PC-3 (cell line): ENCODE measurements around the gene HHIPL1. TPM values are rescaled to one million over a fixed set of nuclear protein-coding genes. Genes with fewer than 3 reads are reported as not detected.

Experiments
- ATAC-seq: fragments of 200-7000 bp; cut with Tn5 transposase; 2 replicates; pipeline ENCODE4 v1.9.1; 2020; ENCODE audit warnings: mild to moderate bottlenecking, moderate library complexity
- BruUV-seq: library from RNA; stranded (reverse); fragments of 400-500 nt; replicated peaks from 2 replicates; lab custom pipeline; 2021; lab: Mats Ljungman, UMichigan
- CTCF ChIA-PET: fragments of 300-600 bp; sonication (Branson Sonifier 250); formaldehyde crosslinking; loops from one replicate; lab custom pipeline; 2022; ENCODE audit warnings: antibody characterized with exemption; lab: Charles Lee
- POLR2A ChIA-PET: fragments of 300-600 bp; sonication (Branson Sonifier 250); formaldehyde crosslinking; loops from one replicate; lab custom pipeline; 2022; ENCODE audit warnings: antibody characterized with exemption; ENCODE audit not compliant: unreplicated experiment; lab: Charles Lee
- DNase-seq: peaks from one replicate; pipeline ENCODE4 v3.0.0-alpha.2; 2015
- H2AFZ ChIP-seq: fragments of 300-600 bp; sonication (generic); 2 replicates; pipeline ENCODE4 v1.6.0; 2016; ENCODE audit warnings: antibody characterized with exemption, low read length
- H3F3A ChIP-seq: fragments of 300-600 bp; sonication (generic); one replicate; pipeline ENCODE4 v1.6.0; 2017; ENCODE audit warnings: antibody characterized with exemption, low read length, control low read depth, mild to moderate bottlenecking; ENCODE audit not compliant: unreplicated experiment
- H3K27ac ChIP-seq: fragments of 300-600 bp; sonication (generic); 2 replicates; pipeline ENCODE4 v1.5.1; 2016; ENCODE audit warnings: mild to moderate bottlenecking, low read length
- H3K27me3 ChIP-seq: fragments of 300-600 bp; sonication (generic); 2 replicates; pipeline ENCODE4 v1.6.1; 2016; ENCODE audit warnings: low read length, mixed read lengths
- H3K36me3 ChIP-seq: fragments of 300-600 bp; sonication (generic); 2 replicates; pipeline ENCODE4 v1.6.1; 2016; ENCODE audit warnings: low read depth, mixed run types, low read length, mixed read lengths
- H3K4me1 ChIP-seq: fragments of 300-600 bp; sonication (generic); 2 replicates; pipeline ENCODE4 v1.5.1; 2016; ENCODE audit warnings: low read length; ENCODE audit not compliant: insufficient read depth
- H3K4me2 ChIP-seq: fragments of 300-600 bp; sonication (generic); 2 replicates; pipeline ENCODE4 v1.6.0; 2016; ENCODE audit warnings: low read length
- H3K4me3 ChIP-seq: fragments of 300-600 bp; sonication (generic); 2 replicates; pipeline ENCODE4 v1.5.1; 2016; ENCODE audit warnings: mild to moderate bottlenecking, low read length, mixed read lengths
- H3K79me2 ChIP-seq: fragments of 300-600 bp; sonication (generic); 2 replicates; pipeline ENCODE4 v1.6.1; 2017; ENCODE audit warnings: low read length, mixed read lengths
- H3K9ac ChIP-seq: fragments of 300-600 bp; sonication (generic); 2 replicates; pipeline ENCODE4 v1.6.0; 2016; ENCODE audit warnings: mild to moderate bottlenecking, low read length
- H3K9me2 ChIP-seq: fragments of 300-600 bp; sonication (generic); replicated peaks from 2 replicates; pipeline ENCODE4 v1.6.1; 2016; ENCODE audit warnings: mixed run types, low read length, mixed read lengths
- H3K9me3 ChIP-seq: fragments of 300-600 bp; sonication (generic); 2 replicates; pipeline ENCODE4 v1.6.1; 2016; ENCODE audit warnings: low read length, mixed read lengths
- H4K20me1 ChIP-seq: fragments of 300-600 bp; sonication (generic); 2 replicates; pipeline ENCODE4 v1.6.1; 2016; ENCODE audit warnings: low read length, mixed read lengths
- EZH2 ChIP-seq: fragments of 300-600 bp; sonication (generic); IDR thresholded peaks from one replicate; pipeline ENCODE4 v1.6.1; 2017; ENCODE audit warnings: antibody characterized with exemption, mild to moderate bottlenecking, low read length; ENCODE audit not compliant: unreplicated experiment
- EZH2phosphoT487 ChIP-seq: fragments of 300-600 bp; sonication (generic); IDR thresholded peaks from 2 replicates; pipeline ENCODE4 v1.6.1; 2018; ENCODE audit warnings: mild to moderate bottlenecking, antibody characterized with exemption, low read length, borderline replicate concordance
- intact Hi-C: fragments of 100-400 bp; cut with micrococcal nuclease; formaldehyde crosslinking; loops from 2 replicates; pipeline ENCODE4 v1.9.0; 2023
- total RNA-seq: library from RNA; depleted of rRNA; stranded (reverse); fragments of >200 nt; gene quantifications from 2 replicates; pipeline ENCODE4 v1.2.3, GENCODE V29; 2014
- TF ChIP-seq, protein P1 (sequence below): fragments of 300-600 bp; sonication (generic); conservative IDR thresholded peaks from 2 replicates; pipeline ENCODE4 v1.5.1; 2017; ENCODE audit warnings: antibody characterized with exemption, low read depth, mild to moderate bottlenecking, low read length

Gene HHIPL1
- total RNA-seq, 1 experiment from 2014 or later, result 0.84 TPM

DNA sequence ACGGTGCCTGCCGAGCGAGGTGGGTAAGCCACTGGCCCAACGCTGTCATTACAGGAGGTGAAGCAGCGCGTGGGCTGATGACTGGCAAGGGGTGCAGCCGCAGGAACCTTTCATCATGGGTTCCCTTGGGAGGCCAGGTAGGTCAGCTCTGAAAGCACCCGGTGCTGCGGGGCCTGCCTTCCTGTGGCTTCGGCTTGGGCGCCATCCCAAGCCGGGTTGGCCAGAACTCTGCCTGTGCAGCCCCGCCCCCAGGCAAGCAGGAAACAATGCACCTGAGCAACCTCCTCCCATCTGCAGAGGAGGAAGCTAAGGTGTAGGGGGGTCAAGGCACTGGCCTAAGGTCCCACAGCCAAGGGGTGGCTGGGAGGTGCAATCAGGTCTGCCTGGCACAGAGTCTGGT, 20.0 kb upstream of the HHIPL1 start:
- no peaks in the 10 kb centered on the region for H4K20me1 ChIP-seq

DNA sequence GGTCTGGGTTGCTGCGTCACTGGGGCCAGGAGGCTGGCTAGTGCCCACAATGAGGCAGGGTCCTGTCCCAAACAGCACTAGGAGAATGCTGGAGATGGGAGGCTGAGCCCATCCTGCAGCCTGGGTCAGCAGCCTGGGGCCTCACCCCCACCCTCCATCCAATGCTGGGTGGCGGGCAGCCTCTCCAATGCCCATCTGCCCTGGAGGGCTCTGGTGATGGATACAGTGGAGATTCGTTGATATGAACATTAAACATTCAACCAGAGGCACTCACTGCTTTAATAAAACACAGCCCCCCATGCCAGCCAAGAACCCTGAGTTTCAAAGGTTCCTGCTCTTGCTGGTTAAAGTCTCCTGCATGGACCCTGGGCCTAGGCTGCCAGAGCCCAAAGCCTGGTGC, 19.5 kb upstream of the HHIPL1 start:
- Histone ChIP-seq H3K9me2 (no peaks in the 10 kb centered on the region), H3K4me3 (no peak overlapping the region), H2AFZ (no peak overlapping the region), H3K27me3 (no peaks in the 10 kb centered on the region), H3F3A (no peaks in the 10 kb centered on the region), H3K27ac (no peak overlapping the region), H3K9me3 (no peaks in the 10 kb centered on the region), H3K4me2 (no peak overlapping the region), H3K79me2 (no peaks in the 10 kb centered on the region), H3K4me1 (peaks cover 20% of the 10 kb centered on the region; the same call in 1 of the 2 replicates), H4K20me1 (no peaks in the 10 kb centered on the region), H3K9ac (no peak overlapping the region), H3K36me3 (no peaks in the 10 kb centered on the region)
- POLR2A ChIA-PET, result no interaction called here
- TF ChIP-seq EZH2, result no peak
- TF ChIP-seq, protein P1, sequence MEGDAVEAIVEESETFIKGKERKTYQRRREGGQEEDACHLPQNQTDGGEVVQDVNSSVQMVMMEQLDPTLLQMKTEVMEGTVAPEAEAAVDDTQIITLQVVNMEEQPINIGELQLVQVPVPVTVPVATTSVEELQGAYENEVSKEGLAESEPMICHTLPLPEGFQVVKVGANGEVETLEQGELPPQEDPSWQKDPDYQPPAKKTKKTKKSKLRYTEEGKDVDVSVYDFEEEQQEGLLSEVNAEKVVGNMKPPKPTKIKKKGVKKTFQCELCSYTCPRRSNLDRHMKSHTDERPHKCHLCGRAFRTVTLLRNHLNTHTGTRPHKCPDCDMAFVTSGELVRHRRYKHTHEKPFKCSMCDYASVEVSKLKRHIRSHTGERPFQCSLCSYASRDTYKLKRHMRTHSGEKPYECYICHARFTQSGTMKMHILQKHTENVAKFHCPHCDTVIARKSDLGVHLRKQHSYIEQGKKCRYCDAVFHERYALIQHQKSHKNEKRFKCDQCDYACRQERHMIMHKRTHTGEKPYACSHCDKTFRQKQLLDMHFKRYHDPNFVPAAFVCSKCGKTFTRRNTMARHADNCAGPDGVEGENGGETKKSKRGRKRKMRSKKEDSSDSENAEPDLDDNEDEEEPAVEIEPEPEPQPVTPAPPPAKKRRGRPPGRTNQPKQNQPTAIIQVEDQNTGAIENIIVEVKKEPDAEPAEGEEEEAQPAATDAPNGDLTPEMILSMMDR, result no peak
- TF ChIP-seq EZH2phosphoT487, result no peak
- CTCF ChIA-PET, result no interaction called here
- BruUV-seq, result no TSS peak
- no peak for DNase-seq
- intact Hi-C loops, result no loop called here
- ATAC-seq, result no peak

More for the DNA sequence above, 20.0 kb upstream of the HHIPL1 start:
- Histone ChIP-seq H3K79me2 (no peaks in the 10 kb centered on the region), H3K4me2 (no peak overlapping the region), H3K4me3 (no peak overlapping the region), H3K9me2 (no peaks in the 10 kb centered on the region), H2AFZ (no peak overlapping the region), H3K36me3 (no peaks in the 10 kb centered on the region), H3F3A (no peaks in the 10 kb centered on the region), H3K9ac (no peak overlapping the region), H3K27ac (no peak overlapping the region), H3K9me3 (no peaks in the 10 kb centered on the region), H3K4me1 (peaks cover 20% of the 10 kb centered on the region; the same call in 1 of the 2 replicates), H3K27me3 (no peaks in the 10 kb centered on the region)
- POLR2A ChIA-PET, result no interaction called here
- CTCF ChIA-PET, result no interaction called here
- TF ChIP-seq EZH2phosphoT487, result no peak
- DNase-seq (no peak), ATAC-seq (no peak)
- intact Hi-C loops, result no loop called here
- BruUV-seq, result no TSS peak

DNA sequence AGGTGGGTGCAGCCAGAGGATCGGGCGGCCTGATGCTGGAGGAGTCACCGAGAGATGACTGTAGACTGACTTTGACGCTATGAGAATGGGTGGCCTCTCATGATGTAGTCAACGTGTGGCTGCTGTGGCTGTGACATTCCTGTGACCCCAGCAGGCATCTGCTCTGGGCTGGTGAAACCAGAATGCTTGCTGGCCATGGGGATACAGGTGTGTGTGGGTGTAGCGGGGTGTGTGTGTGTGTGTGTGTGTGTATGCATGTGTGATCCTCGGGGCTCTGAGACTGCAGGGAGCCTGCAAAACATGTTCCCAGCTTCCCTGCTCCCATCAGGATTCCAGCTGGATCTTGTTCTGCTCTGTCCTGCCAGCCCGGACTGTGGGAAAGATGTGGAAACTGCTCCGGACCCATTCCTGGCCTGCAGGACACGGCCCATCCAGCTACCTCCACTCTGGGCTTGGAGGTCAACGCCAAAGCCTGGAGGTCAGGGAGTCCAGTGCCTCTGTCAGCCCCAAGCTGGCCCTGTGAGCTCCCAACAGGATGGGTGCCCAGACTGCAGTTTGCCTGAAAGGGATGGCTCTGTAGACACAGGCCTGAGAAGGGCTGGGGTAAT, 18.8 kb upstream of the HHIPL1 start:
- no peaks in the 10 kb centered on the region for H3K9me2 ChIP-seq
- H3K79me2 ChIP-seq, result no peaks in the 10 kb centered on the region
- H3K27ac ChIP-seq, result no peak overlapping the region
- TF ChIP-seq, protein P1, result no peak
- no peak for TF ChIP-seq EZH2phosphoT487
- TF ChIP-seq EZH2, result no peak
- no peaks in the 10 kb centered on the region for H3F3A ChIP-seq
- H3K27me3 ChIP-seq, result no peaks in the 10 kb centered on the region
- DNase-seq, result no peak
- no peak overlapping the region for H2AFZ ChIP-seq
- H3K36me3 ChIP-seq, result no peaks in the 10 kb centered on the region
- ChIA-PET POLR2A (no interaction called here), CTCF (no interaction called here)
- no peaks in the 10 kb centered on the region for H4K20me1 ChIP-seq
- intact Hi-C loops, result no loop called here
- H3K9ac ChIP-seq, result no peak overlapping the region
- peaks cover 20% of the 10 kb centered on the region; the same call in 1 of the 2 replicates for H3K4me1 ChIP-seq
- no peak overlapping the region for H3K4me3 ChIP-seq
- H3K4me2 ChIP-seq, result no peak overlapping the region
- no TSS peak for BruUV-seq
- no peak for ATAC-seq
- H3K9me3 ChIP-seq, result no peaks in the 10 kb centered on the region
